WI38 (cell line): ENCODE results near the gene DDX43.
"Not testable (repeated sequence)": the region's sequence is repeated elsewhere in the genome, so short reads cannot be mapped to it uniquely, and the experiment has no call there.

Experiments used
- H3K4me3 ChIP-seq: 2 replicates; pipeline ENCODE4 v1.5.1; 2011; ENCODE audit warnings: low read depth, mild to moderate bottlenecking, control low read depth, low read length
- TF ChIP-seq, protein P1 (sequence below): IDR thresholded peaks from 2 replicates; pipeline ENCODE4 v1.5.1; 2012; ENCODE audit warnings: low read depth, mild to moderate bottlenecking, control low read depth, low read length

DDX43 gene

DNA sequence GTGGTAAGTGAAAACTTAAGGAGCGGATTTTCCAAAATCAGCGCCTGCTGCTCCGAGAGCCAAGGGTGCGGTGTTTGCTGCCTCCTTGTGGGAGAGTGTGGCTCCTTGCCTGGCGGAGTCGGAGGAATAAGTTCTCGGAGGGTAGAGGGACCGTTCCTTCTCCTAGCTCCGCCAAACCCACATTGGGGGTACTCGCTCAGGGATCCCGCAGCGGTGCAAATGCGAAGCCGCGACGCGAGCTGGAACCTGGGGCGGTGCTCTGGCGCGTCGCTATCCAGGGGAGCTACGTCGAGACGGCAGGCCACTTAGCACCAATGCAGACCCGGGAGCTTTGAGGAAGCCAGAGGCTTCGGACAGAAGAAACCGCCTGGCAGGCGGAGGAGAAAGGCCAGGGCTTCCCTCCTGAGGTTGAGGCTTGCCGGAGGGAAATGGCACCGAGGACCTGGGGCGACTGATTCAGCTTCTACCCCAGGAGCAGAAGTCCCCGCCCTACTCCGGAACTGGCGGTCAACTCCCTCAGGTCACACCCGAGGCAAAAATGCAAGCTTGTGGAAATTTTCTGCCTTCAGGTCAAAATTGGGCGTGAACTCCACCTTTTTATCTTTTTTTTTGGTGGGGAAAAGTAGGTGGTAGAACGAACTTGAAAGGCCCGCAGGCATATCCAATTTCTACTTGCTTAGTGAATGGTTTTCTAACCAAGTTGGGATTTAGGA lies 5.7 kb upstream of the DDX43 start:
- H3K4me3 ChIP-seq = peak overlapping the region; percentile 69
- TF ChIP-seq, protein P1, sequence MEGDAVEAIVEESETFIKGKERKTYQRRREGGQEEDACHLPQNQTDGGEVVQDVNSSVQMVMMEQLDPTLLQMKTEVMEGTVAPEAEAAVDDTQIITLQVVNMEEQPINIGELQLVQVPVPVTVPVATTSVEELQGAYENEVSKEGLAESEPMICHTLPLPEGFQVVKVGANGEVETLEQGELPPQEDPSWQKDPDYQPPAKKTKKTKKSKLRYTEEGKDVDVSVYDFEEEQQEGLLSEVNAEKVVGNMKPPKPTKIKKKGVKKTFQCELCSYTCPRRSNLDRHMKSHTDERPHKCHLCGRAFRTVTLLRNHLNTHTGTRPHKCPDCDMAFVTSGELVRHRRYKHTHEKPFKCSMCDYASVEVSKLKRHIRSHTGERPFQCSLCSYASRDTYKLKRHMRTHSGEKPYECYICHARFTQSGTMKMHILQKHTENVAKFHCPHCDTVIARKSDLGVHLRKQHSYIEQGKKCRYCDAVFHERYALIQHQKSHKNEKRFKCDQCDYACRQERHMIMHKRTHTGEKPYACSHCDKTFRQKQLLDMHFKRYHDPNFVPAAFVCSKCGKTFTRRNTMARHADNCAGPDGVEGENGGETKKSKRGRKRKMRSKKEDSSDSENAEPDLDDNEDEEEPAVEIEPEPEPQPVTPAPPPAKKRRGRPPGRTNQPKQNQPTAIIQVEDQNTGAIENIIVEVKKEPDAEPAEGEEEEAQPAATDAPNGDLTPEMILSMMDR = peak; percentile 78

DNA sequence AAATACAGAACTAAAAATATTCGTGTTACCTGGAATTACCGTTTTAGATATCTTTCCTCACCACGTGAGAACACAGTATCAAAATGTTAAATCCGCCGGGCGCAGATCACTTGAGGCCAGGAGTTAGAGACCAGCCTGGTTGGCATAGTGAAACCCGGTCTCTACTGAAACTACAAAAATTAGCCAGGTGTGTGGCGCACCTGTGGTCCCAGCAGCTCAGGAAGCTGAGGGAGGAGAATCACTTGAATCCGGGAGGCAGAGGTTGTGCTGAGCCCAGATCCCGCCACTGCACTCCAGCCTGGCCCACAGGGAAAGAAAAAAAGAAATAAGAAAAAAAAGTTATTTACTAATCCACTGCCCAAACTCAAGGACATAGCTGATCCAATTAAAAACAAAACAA lies 4.8 kb upstream of the DDX43 start:
- TF ChIP-seq, protein P1 = no peak

DNA sequence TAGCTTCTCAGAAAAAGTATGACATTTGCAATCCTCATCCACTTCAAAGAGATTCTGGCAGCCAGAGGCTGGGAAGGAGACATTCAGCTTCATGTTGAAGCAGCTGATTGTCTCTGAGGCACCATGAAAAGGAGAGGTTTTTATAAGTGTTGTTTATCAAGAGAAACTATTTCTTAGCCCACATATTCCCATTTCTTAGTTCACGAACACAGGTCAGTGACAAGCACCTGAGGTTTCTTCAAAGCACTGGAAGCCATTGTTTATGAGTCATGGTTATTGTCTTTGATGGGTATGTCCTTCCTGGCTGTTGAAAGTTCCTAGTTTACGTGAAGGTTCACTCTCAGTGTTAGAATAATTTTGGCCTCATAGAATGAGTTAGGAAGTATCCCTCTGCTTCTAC lies 3.0 kb upstream of the DDX43 start:
- no peak overlapping the region for H3K4me3 ChIP-seq
- TF ChIP-seq, protein P1 = no peak

More for the DNA sequence above, 4.8 kb upstream of the DDX43 start:
- H3K4me3 ChIP-seq = no peak overlapping the region

DNA sequence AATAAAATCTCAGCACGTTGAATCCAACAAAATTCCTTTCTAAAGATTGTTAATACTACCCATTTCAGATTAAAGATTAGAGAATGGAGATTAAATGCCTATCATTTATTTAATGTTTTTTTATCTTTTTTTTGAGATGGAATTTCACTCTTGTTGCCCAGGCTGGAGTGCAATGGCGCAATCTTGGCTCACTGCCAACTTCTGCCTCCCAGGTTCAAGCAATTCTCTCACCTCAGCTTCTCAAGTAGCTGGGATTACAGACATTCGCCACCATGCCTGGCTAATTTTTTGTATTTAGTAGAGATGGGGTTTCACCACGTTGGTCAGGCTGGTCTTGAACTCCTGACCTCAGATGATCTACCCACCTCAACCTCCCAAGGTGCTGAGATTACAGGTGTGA lies 2.4 kb upstream of the DDX43 start:
- not testable (repeated sequence) for H3K4me3 ChIP-seq

DNA sequence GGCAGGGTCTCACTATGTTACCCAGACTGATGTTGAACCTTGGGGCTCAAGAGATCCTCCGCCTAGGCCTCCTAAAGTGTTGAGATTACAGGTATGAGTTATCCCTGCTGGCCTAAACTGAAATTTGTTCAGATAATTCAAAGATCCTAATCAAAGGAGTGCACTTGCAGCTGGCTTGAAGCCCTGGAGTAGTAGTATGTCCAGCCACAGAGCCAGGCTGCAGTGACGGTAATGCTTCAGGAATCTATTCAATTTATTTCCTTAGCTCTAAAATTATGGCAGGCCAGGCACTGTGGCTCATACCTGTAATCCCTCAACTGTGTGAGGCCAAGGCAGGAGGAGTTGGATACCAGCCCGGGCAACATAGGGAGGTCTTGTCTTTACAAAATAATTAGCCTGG lies 1.4 kb upstream of the DDX43 start:
- H3K4me3 ChIP-seq = no peak overlapping the region
- TF ChIP-seq, protein P1 = no peak

DNA sequence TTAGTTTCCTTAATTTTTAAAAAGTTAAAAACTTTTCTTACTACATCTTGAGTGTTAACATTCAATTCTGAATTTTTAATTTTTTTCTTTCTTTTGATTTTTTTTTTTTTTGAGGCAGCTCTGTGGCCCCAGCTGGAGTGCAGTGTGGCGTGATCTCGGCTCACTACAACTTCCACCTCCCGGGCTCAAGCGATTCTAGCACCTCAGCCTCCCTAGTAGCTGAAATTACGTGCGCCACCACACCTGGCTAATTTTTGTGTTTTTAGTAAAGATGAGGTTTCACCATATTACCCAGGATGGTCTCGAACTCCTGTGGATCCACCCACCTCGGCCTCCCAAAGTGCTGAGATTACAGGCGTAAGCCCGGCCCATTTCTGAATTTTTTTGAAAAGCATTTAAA lies 1.2 kb downstream of the DDX43 start:
- TF ChIP-seq, protein P1 = no peak

DNA sequence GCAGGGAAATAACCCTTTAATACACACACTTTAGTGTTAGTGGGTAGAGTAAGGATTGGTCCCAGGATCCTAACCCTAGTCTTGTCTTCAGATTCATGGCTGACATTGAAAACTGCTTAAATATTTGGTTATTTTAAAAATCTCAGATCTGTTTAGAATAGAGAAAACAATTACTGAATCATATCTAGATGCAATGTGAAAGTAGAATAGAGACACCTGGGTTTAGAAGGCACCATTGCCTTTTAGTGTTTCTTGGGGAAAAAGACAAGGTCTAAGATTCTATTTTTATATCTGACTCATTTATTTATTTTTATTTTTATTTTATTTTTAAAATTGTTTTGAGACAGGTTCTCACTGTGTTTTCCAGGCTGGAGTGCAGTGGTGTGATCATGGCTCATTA lies 6.0 kb downstream of the DDX43 start:
- H3K4me3 ChIP-seq = no peak overlapping the region
- TF ChIP-seq, protein P1 = no peak

More for the DNA sequence above, 1.2 kb downstream of the DDX43 start:
- no peak overlapping the region for H3K4me3 ChIP-seq

DNA sequence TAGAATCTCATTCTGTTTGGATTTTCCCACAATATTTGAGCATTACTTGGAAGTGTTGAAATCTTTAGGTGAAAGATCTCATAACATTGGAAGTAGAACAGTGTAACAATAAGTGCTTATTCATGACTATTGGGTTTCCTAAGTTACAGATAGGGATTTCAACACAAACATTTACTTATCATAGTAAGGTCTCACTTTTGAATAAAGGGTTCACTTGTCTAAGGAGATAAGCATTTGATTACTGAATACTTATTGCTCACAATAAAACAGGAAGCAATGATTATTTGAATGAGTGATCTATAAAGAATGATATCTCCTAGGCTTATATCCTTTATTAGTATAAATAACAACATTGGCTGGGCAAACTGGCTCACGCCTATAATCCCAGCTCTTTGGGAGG lies 14.8 kb downstream of the DDX43 start:
- TF ChIP-seq, protein P1 = no peak

More for the DNA sequence above, 14.8 kb downstream of the DDX43 start:
- H3K4me3 ChIP-seq = no peak overlapping the region
